ENCODE data around the gene DEPDC5.

- TF ChIP-seq CTCF (IDR thresholded peaks at IDR 0.05) (peak in 1 of 3 donors; percentile 24), POLR2A (IDR thresholded peaks at IDR 0.05) (no peak), POLR2AphosphoS5 (IDR thresholded peaks at IDR 0.05) (no peak)
Observed at GRCh38 chr22:31944700-31945442, 191.1 kb downstream of the DEPDC5 start.

All from breast epithelium (tissue), 3 donors.